DND-41 (cell line): ENCODE data around the gene SLC1A2.

Experiments used
- CTCF ChIP-seq: IDR thresholded peaks from 2 replicates; pipeline ENCODE4 v1.5.1; 2012; ENCODE audit warnings: borderline replicate concordance, low read length, moderate library complexity, mild to moderate bottlenecking; ENCODE audit not compliant: poor library complexity, severe bottlenecking; ENCODE audit errors: extremely low read depth
- EZH2 ChIP-seq: IDR thresholded peaks from 3 replicates; pipeline ENCODE4 v1.6.1; 2012; ENCODE audit warnings: borderline replicate concordance, low read depth, mild to moderate bottlenecking, moderate library complexity, low read length, inconsistent platforms; ENCODE audit not compliant: severe bottlenecking

GRCh38 chr11:35295751-35296150, 123.6 kb downstream of the SLC1A2 start:
- no peak for TF ChIP-seq CTCF
- TF ChIP-seq EZH2: no peak
